Fibroblast of villous mesenchyme (primary cell): Measurements from ENCODE around the gene NEGR1. TPM values are rescaled to one million over a fixed set of nuclear protein-coding genes. Genes with fewer than 3 reads are reported as not detected.

ENCODE experiments used
- DNase-seq: peaks from one replicate; pipeline ENCODE4 v3.0.0-alpha.2; 2010; ENCODE audit warnings: low read depth
- H3K4me3 ChIP-seq: 2 replicates; pipeline ENCODE4 v1.5.1; 2011; ENCODE audit warnings: low read depth, mild to moderate bottlenecking, low read length
- CTCF ChIP-seq: IDR thresholded peaks from 2 replicates; pipeline ENCODE4 v1.5.1; 2012; ENCODE audit warnings: low read depth, mild to moderate bottlenecking, low read length; ENCODE audit not compliant: insufficient read depth
- total RNA-seq: library from RNA; depleted of rRNA; stranded (reverse); fragments of >200 nt; gene quantifications from 2 replicates; pipeline ENCODE4 v1.2.3, GENCODE V29; 2012

Gene NEGR1
- total RNA-seq, 1 donor = 13.8 TPM

GRCh38 chr1:72141875-72142274 is 140.5 kb downstream of the NEGR1 start:
- no peak for DNase-seq
- no peak for TF ChIP-seq CTCF
- no peak overlapping the region for H3K4me3 ChIP-seq

- no peak overlapping the region for H3K4me3 ChIP-seq
- no peak for DNase-seq
- TF ChIP-seq CTCF = no peak
Measured at GRCh38 chr1:72140222-72140621, 142.1 kb downstream of the NEGR1 start.

- H3K4me3 ChIP-seq = no peak overlapping the region
- no peak for TF ChIP-seq CTCF
- no peak for DNase-seq
Measured at GRCh38 chr1:72137656-72138055, 144.7 kb downstream of the NEGR1 start.

- H3K4me3 ChIP-seq = no peak overlapping the region
- no peak for DNase-seq
- no peak for TF ChIP-seq CTCF
Measured at GRCh38 chr1:72129869-72130268, 152.5 kb downstream of the NEGR1 start.

GRCh38 chr1:72122099-72122880 is 160.0 kb downstream of the NEGR1 start:
- no peak overlapping the region for H3K4me3 ChIP-seq
- no peak for TF ChIP-seq CTCF
- DNase-seq = peak; percentile 77

GRCh38 chr1:72119491-72119890 is 162.8 kb downstream of the NEGR1 start:
- no peak overlapping the region for H3K4me3 ChIP-seq
- no peak for DNase-seq
- TF ChIP-seq CTCF = no peak

GRCh38 chr1:72117621-72118020 is 164.7 kb downstream of the NEGR1 start:
- TF ChIP-seq CTCF = no peak
- no peak for DNase-seq
- no peak overlapping the region for H3K4me3 ChIP-seq
